RWPE1 (cell line): ENCODE results near the gene DHRS12.
A peak's percentile ranks its signal among the peaks of the same experiment; 100 is the strongest.

Experiments used
- CTCF ChIA-PET: fragments of 350-600 bp; sonication (Branson Sonifier 250); formaldehyde crosslinking; extraction: SDS; loops from one replicate; lab custom pipeline; 2021; lab: Yijun Ruan, JAX
- POLR2A ChIA-PET: fragments of 400-600 bp; formaldehyde crosslinking; extraction: SDS; loops from one replicate; lab custom pipeline; 2020; ENCODE audit warnings: antibody characterized with exemption; ENCODE audit not compliant: low non-redundant PET; lab: Yijun Ruan, JAX
- DNase-seq: peaks from one replicate; pipeline ENCODE4 v3.0.0; 2012; ENCODE audit warnings: low spot score
- H3K27ac ChIP-seq: fragments of 450-650 bp; 2 replicates; pipeline ENCODE4 v1.5.1; 2017
- TF ChIP-seq, protein P1 (sequence below): fragments of 450-650 bp; conservative IDR thresholded peaks from 2 replicates; pipeline ENCODE4 v1.5.1; 2017; ENCODE audit warnings: low read depth, mild to moderate bottlenecking

The DHRS12 gene, protein sequence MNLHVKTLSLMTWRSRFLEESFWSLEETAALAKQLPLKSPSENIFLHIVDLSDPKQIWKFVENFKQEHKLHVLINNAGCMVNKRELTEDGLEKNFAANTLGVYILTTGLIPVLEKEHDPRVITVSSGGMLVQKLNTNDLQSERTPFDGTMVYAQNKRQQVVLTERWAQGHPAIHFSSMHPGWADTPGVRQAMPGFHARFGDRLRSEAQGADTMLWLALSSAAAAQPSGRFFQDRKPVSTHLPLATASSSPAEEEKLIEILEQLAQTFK

GRCh38 chr13:51803422-51804294 lies at the start of gene DHRS12:
DHRS12 (minus strand) TSS chr13:51804163; CDS start chr13:51799659, 4,504 bp downstream.
- peak; percentile 87 for DNase-seq
- H3K27ac ChIP-seq = peak within 1 kb of the TSS; percentile 86
- CTCF ChIA-PET = no interaction called here
- POLR2A ChIA-PET = no interaction called here
- TF ChIP-seq, protein P1, sequence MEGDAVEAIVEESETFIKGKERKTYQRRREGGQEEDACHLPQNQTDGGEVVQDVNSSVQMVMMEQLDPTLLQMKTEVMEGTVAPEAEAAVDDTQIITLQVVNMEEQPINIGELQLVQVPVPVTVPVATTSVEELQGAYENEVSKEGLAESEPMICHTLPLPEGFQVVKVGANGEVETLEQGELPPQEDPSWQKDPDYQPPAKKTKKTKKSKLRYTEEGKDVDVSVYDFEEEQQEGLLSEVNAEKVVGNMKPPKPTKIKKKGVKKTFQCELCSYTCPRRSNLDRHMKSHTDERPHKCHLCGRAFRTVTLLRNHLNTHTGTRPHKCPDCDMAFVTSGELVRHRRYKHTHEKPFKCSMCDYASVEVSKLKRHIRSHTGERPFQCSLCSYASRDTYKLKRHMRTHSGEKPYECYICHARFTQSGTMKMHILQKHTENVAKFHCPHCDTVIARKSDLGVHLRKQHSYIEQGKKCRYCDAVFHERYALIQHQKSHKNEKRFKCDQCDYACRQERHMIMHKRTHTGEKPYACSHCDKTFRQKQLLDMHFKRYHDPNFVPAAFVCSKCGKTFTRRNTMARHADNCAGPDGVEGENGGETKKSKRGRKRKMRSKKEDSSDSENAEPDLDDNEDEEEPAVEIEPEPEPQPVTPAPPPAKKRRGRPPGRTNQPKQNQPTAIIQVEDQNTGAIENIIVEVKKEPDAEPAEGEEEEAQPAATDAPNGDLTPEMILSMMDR = no peak

GRCh38 chr13:51849145-51850101 lies 45.5 kb upstream of the DHRS12 start:
- POLR2A ChIA-PET = no interaction called here
- DNase-seq = no peak
- TF ChIP-seq, protein P1 = peak; percentile 42
- CTCF ChIA-PET = interaction anchor here (0.6 to 0.8 kb wide), 3 partner anchors 28 to 373 kb away, joined by 3 to 5 read pairs (median 3); no protein-coding TSS in a partner anchor
- no peak overlapping the region for H3K27ac ChIP-seq

GRCh38 chr13:51848674-51849073 lies 44.7 kb upstream of the DHRS12 start:
- CTCF ChIA-PET = no interaction called here
- H3K27ac ChIP-seq = no peak overlapping the region
- DNase-seq = no peak
- POLR2A ChIA-PET = no interaction called here
- TF ChIP-seq, protein P1 = no peak

GRCh38 chr13:51846756-51847155 lies 42.8 kb upstream of the DHRS12 start:
- DNase-seq = no peak
- ChIA-PET POLR2A (no interaction called here), CTCF (no interaction called here)
- TF ChIP-seq, protein P1 = no peak
- H3K27ac ChIP-seq = no peak overlapping the region

DNA sequence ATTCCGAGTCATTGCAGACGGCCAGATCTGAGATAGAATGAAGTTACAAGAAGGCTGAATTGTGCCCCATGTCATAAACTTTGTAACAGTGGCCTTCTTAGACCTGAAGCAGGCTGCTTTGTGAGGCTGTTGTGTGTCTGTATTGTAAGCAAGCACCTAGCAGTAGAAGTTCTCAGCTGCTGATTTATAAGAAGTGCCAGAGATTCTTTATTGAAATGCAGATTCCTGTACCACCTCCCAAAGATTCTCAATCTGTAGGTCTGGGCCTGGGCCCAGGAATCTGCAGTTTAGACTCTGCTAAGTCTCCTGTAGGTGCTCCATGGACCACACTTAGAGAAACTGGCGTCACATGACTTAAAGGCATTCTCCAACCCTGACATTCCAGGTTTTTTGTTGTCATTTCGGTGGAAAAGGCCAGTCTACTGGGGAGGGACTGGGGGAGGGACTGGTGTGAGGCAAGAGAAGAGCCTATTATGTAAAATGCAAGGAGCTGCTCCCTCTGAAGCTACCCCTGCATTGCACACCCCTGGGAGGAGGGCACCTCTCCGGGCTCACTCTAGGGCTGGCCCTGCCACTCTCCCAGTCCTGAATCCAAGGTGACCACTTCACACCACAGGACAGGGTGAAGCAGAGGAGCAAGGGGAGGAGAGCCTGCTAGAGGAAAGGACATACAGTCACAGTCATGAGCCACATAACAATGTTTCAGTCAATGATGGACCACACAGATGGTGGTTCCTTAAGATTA lies 41.8 kb upstream of the DHRS12 start:
- no peak for DNase-seq
- no peak overlapping the region for H3K27ac ChIP-seq
- POLR2A ChIA-PET = no interaction called here
- TF ChIP-seq, protein P1 = no peak
- CTCF ChIA-PET = interaction anchor here (0.6 to 0.7 kb wide), 2 partner anchors 325 to 388 kb away, joined by 4 read pairs; no protein-coding TSS in a partner anchor
